ENCODE data around the gene CDC42BPB.
"Not testable (repeated sequence)": the region's sequence is repeated elsewhere in the genome, so short reads cannot be mapped to it uniquely, and the experiment has no call there.

Gene CDC42BPB

GRCh38 chr14:102907303-102907844, 150.0 kb downstream of the CDC42BPB start:
- no peak for DNase-seq

DNA sequence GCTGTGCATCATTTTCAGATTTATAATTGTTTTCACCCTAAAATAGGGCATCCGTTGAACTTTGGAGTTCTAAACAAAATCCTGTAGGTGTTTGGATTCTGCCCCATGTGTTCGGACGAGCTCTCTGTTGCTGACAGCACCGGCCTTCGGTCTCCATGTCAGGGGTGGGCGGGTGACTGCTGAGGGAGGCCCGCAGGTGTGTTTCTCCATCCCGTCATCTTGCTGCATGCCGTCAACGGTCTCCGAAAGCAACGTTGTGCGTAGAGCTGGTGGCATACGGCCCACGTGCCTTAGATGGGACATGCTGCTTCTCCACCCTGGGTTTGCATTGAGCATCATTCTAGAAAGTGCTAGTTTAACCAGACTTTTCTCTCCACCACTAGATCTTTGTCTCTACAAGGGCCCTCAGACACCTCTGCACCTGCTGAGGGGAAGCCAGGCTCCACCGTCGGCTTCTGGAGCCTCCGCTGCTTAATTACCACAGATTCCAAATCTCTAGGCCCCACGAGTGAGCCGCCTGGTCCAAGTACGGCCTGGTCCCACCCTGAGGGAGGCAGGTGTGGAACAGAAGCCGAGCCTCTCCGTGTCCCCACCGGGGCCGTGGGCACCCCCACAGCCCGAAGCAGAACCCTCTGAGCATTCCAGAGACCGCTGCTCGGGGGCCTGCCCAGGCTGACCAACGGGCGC, 150.6 kb downstream of the CDC42BPB start:
- DNase-seq = no peak

DNA sequence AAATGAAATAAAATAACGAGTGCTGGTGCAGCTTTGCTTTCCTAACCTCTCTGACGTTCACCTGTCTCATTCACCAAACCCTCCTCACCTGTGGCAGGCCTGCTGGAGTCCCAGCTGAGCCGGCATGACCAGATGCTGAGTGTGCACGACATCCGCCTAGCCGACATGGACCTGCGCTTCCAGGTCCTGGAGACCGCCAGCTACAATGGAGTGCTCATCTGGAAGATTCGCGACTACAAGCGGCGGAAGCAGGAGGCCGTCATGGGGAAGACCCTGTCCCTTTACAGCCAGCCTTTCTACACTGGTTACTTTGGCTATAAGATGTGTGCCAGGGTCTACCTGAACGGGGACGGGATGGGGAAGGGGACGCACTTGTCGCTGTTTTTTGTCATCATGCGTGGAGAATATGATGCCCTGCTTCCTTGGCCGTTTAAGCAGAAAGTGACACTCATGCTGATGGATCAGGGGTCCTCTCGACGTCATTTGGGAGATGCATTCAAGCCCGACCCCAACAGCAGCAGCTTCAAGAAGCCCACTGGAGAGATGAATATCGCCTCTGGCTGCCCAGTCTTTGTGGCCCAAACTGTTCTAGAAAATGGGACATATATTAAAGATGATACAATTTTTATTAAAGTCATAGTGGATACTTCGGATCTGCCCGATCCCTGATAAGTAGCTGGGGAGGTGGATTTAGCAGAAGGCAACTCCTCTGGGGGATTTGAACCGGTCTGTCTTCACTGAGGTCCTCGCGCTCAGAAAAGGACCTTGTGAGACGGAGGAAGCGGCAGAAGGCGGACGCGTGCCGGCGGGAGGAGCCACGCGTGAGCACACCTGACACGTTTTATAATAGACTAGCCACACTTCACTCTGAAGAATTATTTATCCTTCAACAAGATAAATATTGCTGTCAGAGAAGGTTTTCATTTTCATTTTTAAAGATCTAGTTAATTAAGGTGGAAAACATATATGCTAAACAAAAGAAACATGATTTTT, 151.9 kb downstream of the CDC42BPB start:
- no peak for DNase-seq

- DNase-seq = no peak
Observed at GRCh38 chr14:102903889-102904512, 153.3 kb downstream of the CDC42BPB start.

- no peak for DNase-seq
Observed at GRCh38 chr14:102903248-102903888, 154.0 kb downstream of the CDC42BPB start.

- no peak for DNase-seq
Observed at GRCh38 chr14:102902523-102903247, 154.7 kb downstream of the CDC42BPB start.

DNA sequence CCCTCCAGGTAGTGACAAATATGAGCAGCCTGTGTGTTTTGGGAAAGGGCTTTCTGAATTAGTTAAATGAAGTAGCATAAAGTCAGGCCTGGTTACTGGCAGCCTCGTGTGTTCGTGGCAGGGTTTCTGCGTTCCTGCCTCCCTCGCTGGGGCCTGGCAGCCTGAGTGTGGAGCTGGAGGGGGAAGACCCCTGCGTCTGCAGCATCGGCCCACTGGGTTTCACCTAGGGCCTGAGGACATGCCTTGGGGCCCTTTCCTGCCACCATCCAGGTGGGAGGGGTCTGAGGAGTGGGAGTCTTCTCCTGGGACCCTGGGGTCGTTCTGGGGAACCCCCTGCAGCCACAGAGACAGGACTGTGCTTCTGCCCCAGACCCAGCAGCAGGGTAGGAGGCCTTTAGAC, 155.3 kb downstream of the CDC42BPB start:
- DNase-seq = no peak

DNA sequence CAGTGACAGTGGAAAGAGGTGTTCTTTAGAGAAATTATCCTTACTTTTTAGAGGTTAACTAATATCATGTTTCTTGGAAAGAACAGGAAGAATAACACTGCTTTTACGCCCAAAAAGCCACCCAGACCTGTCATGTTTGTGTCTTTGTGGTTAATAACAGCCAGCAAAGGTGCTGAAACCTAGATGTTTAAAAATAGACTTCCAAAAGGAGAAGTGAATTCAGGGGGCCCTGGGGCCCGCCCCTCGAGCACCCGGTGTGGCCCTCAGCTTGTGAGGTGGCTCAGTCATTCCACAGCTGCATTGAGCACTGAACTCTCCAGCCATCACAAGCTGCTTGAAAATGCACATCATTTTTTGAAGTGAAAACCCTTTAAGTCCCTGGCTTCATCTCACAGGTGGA, 155.7 kb downstream of the CDC42BPB start:
- DNase-seq = no peak

GRCh38 chr14:102900631-102901571, 156.4 kb downstream of the CDC42BPB start:
- no peak for DNase-seq

DNA sequence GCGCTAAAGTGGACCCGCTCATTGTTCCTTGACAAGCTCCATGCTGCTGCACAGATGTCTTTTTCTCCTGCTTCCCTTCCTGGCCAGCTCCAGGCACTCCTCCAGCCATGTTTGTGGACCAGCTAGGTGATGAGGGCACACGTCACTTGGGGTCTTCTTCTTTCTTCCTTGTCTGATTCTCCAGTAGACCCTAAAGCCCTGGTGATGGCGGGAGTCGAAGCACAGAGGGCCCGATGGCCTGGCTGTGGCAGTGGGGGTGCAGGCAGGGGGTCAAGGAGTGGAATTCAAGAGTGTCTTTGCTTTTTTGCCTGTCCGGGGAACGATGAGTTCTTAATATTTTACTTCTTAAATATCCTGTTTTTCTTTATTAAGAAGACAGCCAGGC, 157.8 kb downstream of the CDC42BPB start:
- DNase-seq = no peak

- DNase-seq = no peak
Observed at GRCh38 chr14:102898776-102899515, 158.4 kb downstream of the CDC42BPB start.

DNA sequence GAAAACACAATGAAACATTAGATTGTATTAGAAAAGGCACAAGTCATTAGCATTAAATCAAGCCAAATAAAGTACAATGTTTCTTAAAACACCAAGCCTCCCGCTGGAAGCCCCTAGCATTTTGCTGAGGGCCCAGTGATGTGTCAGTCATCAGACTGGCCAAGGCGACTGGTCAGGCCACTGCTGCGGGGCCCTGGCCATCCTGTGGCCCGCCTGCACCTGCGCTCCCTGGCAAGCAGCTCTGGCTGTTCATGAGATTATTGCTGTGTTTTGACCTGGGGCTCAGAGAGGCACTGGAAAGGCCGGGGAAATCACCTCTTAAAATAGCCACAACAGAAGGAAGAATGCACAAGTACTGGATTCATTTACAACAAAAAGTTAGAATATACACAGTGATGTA, 159.1 kb downstream of the CDC42BPB start:
- DNase-seq = no peak

DNA sequence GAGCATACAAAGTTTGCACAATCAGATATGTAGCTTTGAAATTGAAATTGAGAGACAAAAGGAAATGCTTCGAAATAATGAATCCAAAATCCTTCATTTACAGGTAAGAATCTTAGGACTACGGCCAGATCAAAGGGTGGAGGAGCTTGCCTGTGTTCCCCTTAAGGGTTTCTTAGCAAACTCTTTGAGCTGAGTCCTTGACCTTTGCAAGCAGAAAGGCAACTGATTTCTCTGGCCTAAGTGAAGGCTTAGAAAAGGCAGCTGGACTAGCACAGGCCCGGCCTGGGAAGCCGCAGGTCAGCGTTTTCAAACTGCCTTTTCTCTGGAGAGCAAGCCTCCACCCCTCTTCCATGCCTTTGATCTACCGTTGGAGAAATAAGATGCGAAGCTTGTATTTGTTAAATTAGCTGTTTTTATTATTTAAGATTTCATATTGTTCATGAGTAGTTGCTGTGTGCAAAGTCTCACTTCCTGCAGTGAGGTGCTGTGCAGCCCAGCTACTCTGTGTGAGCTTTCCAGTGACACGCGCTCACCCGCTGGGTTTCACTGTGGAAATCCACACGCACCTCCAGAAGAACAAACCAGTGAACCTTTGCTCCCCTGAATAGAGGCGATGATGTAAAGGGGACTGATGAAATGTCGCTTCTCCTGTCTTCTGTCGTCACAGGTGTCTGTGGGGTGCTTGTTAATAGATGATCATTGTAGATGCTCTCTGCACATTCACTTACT, 159.9 kb downstream of the CDC42BPB start:
- DNase-seq = no peak

GRCh38 chr14:102896735-102897134, 160.6 kb downstream of the CDC42BPB start:
- not testable (repeated sequence) for DNase-seq

DNA sequence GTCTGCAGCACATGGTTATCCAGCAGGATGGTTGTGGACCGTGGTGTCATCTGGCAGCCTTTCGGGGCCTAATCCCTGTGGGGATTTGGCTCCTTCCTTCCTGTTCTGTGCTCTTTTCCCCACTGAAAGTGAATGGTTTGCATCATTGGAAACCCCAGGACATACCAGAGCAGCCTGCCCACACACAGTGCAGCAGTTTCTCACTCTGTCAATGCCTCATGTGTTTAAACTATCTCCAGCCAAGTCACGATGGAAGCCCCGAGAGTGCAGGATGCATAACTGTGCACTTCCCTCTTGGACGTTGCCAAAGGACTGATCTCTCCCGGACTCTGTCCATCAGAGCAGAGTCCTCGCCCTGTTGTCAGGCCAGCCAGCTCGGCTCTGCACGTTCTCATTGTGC, 163.9 kb downstream of the CDC42BPB start:
- DNase-seq = no peak

- DNase-seq = no peak
Observed at GRCh38 chr14:102892651-102893050, 164.7 kb downstream of the CDC42BPB start.

DNA sequence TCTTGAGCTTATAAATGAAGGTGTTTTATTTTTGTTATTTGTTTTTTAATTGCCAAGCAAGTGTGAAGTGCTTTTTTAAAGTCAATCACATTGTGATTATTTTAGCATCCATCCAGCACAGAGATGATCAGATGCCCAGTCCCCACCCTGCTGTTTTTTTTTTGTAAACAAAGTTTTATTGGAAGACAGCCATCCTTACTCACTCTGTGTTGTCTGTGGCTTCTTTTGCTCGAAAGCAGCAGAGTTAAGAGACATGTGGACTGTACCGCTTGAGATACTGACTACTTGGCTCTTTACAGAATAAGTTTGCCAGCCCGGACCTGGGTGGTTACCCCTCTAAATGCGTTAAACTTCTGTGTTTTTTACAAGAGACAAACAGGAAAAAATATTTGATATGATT, 165.8 kb downstream of the CDC42BPB start:
- no peak for DNase-seq

GRCh38 chr14:102891111-102891510, 166.2 kb downstream of the CDC42BPB start:
- DNase-seq = no peak

DNA sequence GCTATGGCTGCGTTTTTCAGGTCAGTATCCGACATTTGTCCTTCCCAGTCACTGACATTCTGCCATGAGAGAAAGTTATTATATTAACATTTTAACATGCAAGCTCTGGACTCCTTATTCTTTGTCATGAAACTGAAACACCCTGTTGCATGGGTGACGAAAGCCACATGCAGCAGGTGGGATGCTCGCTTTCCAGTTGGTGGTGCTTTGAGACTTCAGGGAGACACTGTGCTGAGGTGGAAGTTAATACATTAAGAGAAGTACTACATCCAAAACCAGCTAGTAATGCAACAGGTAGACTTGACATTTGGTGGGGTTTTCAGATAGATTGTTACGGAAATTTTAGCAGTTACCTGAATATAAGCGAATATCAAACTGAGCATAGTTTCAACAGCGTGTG, 167.7 kb downstream of the CDC42BPB start:
- DNase-seq = no peak
